CD14-positive monocyte (primary cell): ENCODE measurements around the gene RBM11. TPM values are rescaled to one million over a fixed set of nuclear protein-coding genes. Genes with fewer than 3 reads are reported as not detected.

Experiments used
- DNase-seq, 3 donors: peaks; one replicate each; pipeline ENCODE4 v3.0.0-alpha.2; 2011 to 2022
- H2AFZ ChIP-seq: 2 replicates; pipeline ENCODE4 v1.6.0; 2012; ENCODE audit warnings: mild to moderate bottlenecking, low read depth, low read length, inconsistent platforms; ENCODE audit not compliant: insufficient read depth, poor library complexity, severe bottlenecking
- H3K27ac ChIP-seq, 2 donors: 1 replicate in 1 of 2; 2 replicates in 1 of 2; pipeline ENCODE4 v1.5.1; 2012 to 2013; ENCODE audit warnings: low read length in 2 of 2, control low read depth in 1 of 2, inconsistent platforms in 1 of 2, low read depth in 1 of 2, mild to moderate bottlenecking in 1 of 2
- H3K27me3 ChIP-seq, 2 donors: one replicate each; pipeline versions ENCODE4 v1.6.0 to v1.6.1; 2011 to 2013; ENCODE audit warnings: low read length in 2 of 2; ENCODE audit not compliant: control insufficient read depth in 2 of 2, insufficient read depth in 2 of 2
- H3K36me3 ChIP-seq, 2 donors: replicated peaks in 1 of 2; 1 replicate in 1 of 2; 2 replicates in 1 of 2; pipeline versions ENCODE4 v1.5.1 to v1.6.1; 2012 to 2013; ENCODE audit warnings: low read length in 2 of 2, control low read depth in 1 of 2, inconsistent platforms in 1 of 2, mild to moderate bottlenecking in 1 of 2; ENCODE audit not compliant: insufficient read depth in 2 of 2, control insufficient read depth in 1 of 2
- H3K4me1 ChIP-seq, 2 donors: 1 replicate in 1 of 2; 2 replicates in 1 of 2; pipeline versions ENCODE4 v1.5.1 to v1.6.1; 2012 to 2013; ENCODE audit warnings: low read length in 2 of 2, control low read depth in 1 of 2, inconsistent platforms in 1 of 2, mild to moderate bottlenecking in 1 of 2, moderate library complexity in 1 of 2; ENCODE audit not compliant: insufficient read depth in 2 of 2, control insufficient read depth in 1 of 2
- H3K4me2 ChIP-seq: replicated peaks from 2 replicates; pipeline ENCODE3; 2012; ENCODE audit warnings: low read length, moderate library complexity, mild to moderate bottlenecking; ENCODE audit not compliant: poor library complexity, severe bottlenecking; ENCODE audit errors: extremely low read depth
- H3K4me3 ChIP-seq, 3 experiments: fragments of 200-600 bp in 1 of 3; sonication (generic) in 1 of 3; replicated peaks in 1 of 3; 1 replicate in 2 of 3; 2 replicates in 1 of 3; pipeline ENCODE4 v1.5.1; 2011 to 2013; ENCODE audit warnings: low read length in 3 of 3, mild to moderate bottlenecking in 3 of 3, control low read depth in 2 of 3, low read depth in 2 of 3, inconsistent platforms in 1 of 3, moderate library complexity in 1 of 3
- H3K79me2 ChIP-seq: 2 replicates; pipeline ENCODE4 v1.6.0; 2012; ENCODE audit warnings: mild to moderate bottlenecking, control low read depth, inconsistent platforms, low read length, moderate library complexity; ENCODE audit not compliant: insufficient read depth
- H3K9ac ChIP-seq: 2 replicates; pipeline ENCODE4 v1.6.0; 2017; ENCODE audit warnings: low read length, mild to moderate bottlenecking; ENCODE audit not compliant: insufficient read depth, poor library complexity, severe bottlenecking
- H3K9me3 ChIP-seq, 2 donors: replicated peaks in 1 of 2; 1 replicate in 1 of 2; 2 replicates in 1 of 2; pipeline versions ENCODE4 v1.5.1 to v1.6.1; 2012 to 2013; ENCODE audit warnings: low read length in 2 of 2, control low read depth in 1 of 2; ENCODE audit not compliant: control insufficient read depth in 1 of 2, insufficient read depth in 1 of 2
- H4K20me1 ChIP-seq: 2 replicates; pipeline ENCODE4 v1.6.0; 2012; ENCODE audit warnings: mild to moderate bottlenecking, low read length, control low read depth, moderate library complexity; ENCODE audit not compliant: insufficient read depth
- H3K27ac Mint-ChIP-seq, 7 donors: one replicate each; pipeline ENCODE4 v1.8.0; 2020; ENCODE audit warnings: mild to moderate bottlenecking in 7 of 7, mixed read lengths in 7 of 7, moderate library complexity in 6 of 7, inconsistent platforms in 2 of 7
- H3K27me3 Mint-ChIP-seq, 3 donors: one replicate each; pipeline ENCODE4 v1.8.0; 2021 to 2022; ENCODE audit warnings: low read depth in 3 of 3, mild to moderate bottlenecking in 3 of 3, mixed read lengths in 3 of 3, moderate library complexity in 3 of 3, inconsistent platforms in 1 of 3
- H3K36me3 Mint-ChIP-seq, 2 donors: one replicate each; pipeline ENCODE4 v1.8.0; 2020; ENCODE audit warnings: mixed read lengths in 2 of 2, inconsistent platforms in 1 of 2, mild to moderate bottlenecking in 1 of 2
- H3K4me1 Mint-ChIP-seq: one replicate; pipeline ENCODE4 v1.8.0; 2020; ENCODE audit warnings: mild to moderate bottlenecking, mixed read lengths
- H3K4me3 Mint-ChIP-seq, 2 donors: one replicate each; pipeline ENCODE4 v1.8.0; 2020; ENCODE audit warnings: mild to moderate bottlenecking in 2 of 2, mixed read lengths in 2 of 2, moderate library complexity in 1 of 2
- H3K9me3 Mint-ChIP-seq, 7 donors: one replicate each; pipeline ENCODE4 v1.8.0; 2020 to 2022; ENCODE audit warnings: mixed read lengths in 7 of 7, mild to moderate bottlenecking in 6 of 7, moderate library complexity in 6 of 7, inconsistent platforms in 2 of 7
- CTCF ChIP-seq: fragments of 200-600 bp; IDR thresholded peaks from one replicate; pipeline ENCODE4 v1.8.0; 2022; ENCODE audit warnings: antibody characterized with exemption, mild to moderate bottlenecking
- WGBS: methylation state at CpG from one replicate; pipeline ENCODE4 v1.1.5; 2013; ENCODE audit warnings: missing lambda C conversion rate; ENCODE audit not compliant: insufficient coverage; 5-methylcytosine and 5-hydroxymethylcytosine counted together
- intact Hi-C, 2 donors: fragments of 100-400 bp; cut with micrococcal nuclease; formaldehyde crosslinking; loops; one replicate each; pipeline versions ENCODE4 v1.15.0 to v1.15.1; 2023
- polyA plus RNA-seq, 3 donors: library from polyadenylated mRNA; depleted of rRNA in 1 of 3; unstranded in 2 of 3; stranded (reverse) in 1 of 3; fragments of 300-500 nt in 2 of 3; fragments of >200 nt in 1 of 3; fragmentation: Illumina TruSeq in 2 of 3; gene quantifications; 1 replicate in 2 of 3; 2 replicates in 1 of 3; pipeline ENCODE4 v1.2.3, GENCODE V29; 2012 to 2021

Gene RBM11
- polyA plus RNA-seq, 3 donors: 0.47 TPM; not detected in 2

GRCh38 chr21:14265023-14265422, 49.1 kb downstream of the RBM11 start:
- Histone ChIP-seq H3K27ac (no peak overlapping the region), H3K4me3 (no peak overlapping the region), H4K20me1 (no peaks in the 10 kb centered on the region), H2AFZ (no peak overlapping the region), H3K9me3 (no peaks in the 10 kb centered on the region), H3K27me3 (no peaks in the 10 kb centered on the region), H3K4me2 (no peak overlapping the region), H3K36me3 (no peaks in the 10 kb centered on the region), H3K4me1 (no peaks in the 10 kb centered on the region), H3K9ac (no peak overlapping the region), H3K79me2 (no peaks in the 10 kb centered on the region)
- no CpG with 5 or more reads among the region's 2 CpGs for WGBS
- Mint-ChIP-seq H3K9me3 (no peaks in the 10 kb centered on the region), H3K4me3 (no peak overlapping the region), H3K27ac (no peak overlapping the region), H3K27me3 (no peaks in the 10 kb centered on the region), H3K4me1 (no peaks in the 10 kb centered on the region), H3K36me3 (no peaks in the 10 kb centered on the region)
- DNase-seq: no peak
- TF ChIP-seq CTCF: no peak
- intact Hi-C loops: no loop called here

- no peaks in the 10 kb centered on the region for H3K9me3 Mint-ChIP-seq
- TF ChIP-seq CTCF: no peak
Measured at GRCh38 chr21:14267076-14267475, 51.1 kb downstream of the RBM11 start.

More at GRCh38 chr21:14267076-14267475, 51.1 kb downstream of the RBM11 start:
- Histone ChIP-seq H4K20me1 (no peaks in the 10 kb centered on the region), H3K9me3 (no peaks in the 10 kb centered on the region), H3K79me2 (no peaks in the 10 kb centered on the region), H3K36me3 (no peaks in the 10 kb centered on the region), H3K27ac (no peak overlapping the region), H2AFZ (no peak overlapping the region), H3K4me3 (no peak overlapping the region), H3K4me2 (no peak overlapping the region), H3K27me3 (no peaks in the 10 kb centered on the region), H3K4me1 (no peaks in the 10 kb centered on the region), H3K9ac (no peak overlapping the region)
- intact Hi-C loops: no loop called here
- H3K36me3 Mint-ChIP-seq: no peaks in the 10 kb centered on the region
- no peak for DNase-seq
- H3K4me1 Mint-ChIP-seq: no peaks in the 10 kb centered on the region
- H3K4me3 Mint-ChIP-seq: no peak overlapping the region
- no peaks in the 10 kb centered on the region for H3K27me3 Mint-ChIP-seq
- H3K27ac Mint-ChIP-seq: no peak overlapping the region
